RPMI7951 (cell line): ENCODE results near the gene SNAP29. TPM values are rescaled to one million over a fixed set of nuclear protein-coding genes. Genes with fewer than 3 reads are reported as not detected.
"Not testable (repeated sequence)": the region's sequence is repeated elsewhere in the genome, so short reads cannot be mapped to it uniquely, and the experiment has no call there.

Experiments
- DNase-seq: peaks from one replicate; pipeline ENCODE4 v3.0.0-alpha.2; 2012; ENCODE audit warnings: low read depth
- total RNA-seq: library from RNA; depleted of rRNA; stranded (reverse); fragments of >200 nt; shearing (Covaris generic); gene quantifications from 2 replicates; pipeline ENCODE4 v1.2.3, GENCODE V29; 2014

The SNAP29 gene
- total RNA-seq, 1 experiment from 2014 or later: 13.1 TPM

DNA sequence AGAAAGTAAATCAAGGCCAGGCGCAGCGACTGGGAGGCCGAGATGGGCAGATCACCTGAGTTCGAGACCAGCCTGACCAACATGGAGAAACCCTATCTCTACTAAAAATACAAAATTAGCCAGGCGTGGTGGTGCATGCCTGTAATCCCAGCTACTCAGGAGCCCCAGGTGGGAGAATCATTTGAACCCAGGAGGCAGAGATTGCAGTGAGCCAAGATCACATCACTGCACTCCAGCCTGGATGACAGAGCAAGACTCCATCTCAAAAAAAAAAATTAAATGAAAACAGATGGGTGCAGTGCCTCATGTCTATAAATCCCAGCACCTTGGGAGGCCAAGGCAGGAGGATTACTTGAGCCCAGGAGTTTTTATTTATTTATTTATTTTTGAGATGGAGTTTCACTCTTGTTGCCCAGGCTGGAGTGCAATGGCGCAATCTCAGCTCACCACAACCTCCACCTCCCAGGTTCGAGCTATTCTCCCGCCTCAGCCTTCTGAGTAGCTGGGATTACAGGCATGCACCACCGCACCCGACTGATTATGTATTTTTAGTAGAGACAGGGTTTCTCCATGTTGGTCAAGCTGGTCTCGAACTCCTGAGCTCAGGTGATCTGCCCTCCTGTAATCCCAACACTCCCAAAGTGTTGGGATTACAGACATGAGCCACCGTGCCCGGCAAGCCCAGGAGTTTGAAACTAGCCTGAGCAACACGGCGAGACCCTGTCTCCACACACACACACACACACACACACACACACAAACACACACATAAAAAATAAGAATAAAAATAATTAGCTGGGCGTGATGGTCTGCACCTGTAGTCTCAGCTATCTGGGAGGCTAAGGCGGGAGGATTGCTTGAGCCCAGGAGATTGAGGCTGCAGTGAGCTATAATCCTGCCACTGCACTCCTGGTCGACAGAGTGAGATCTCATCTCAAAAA lies 42.6 kb downstream of the SNAP29 start:
- DNase-seq: not testable (repeated sequence)

DNA sequence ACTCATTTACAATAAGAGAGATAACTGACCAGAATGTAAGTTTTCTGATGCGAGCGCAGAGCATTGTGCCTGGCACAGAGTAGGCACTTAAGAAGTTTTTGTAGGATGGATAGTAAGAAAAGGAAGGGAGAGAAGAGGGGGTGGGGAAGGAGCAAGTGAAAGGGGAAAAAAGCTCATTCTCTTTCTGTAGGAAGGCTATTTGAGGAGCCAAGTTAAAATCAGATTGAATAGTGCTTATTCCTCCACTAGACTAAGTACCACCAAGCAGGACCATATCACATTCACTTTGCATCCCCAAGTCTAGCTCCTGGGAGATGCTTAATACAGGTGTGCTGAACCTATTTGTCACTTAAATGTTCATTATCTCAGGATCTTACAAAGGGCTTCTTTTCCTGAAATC lies 44.3 kb downstream of the SNAP29 start:
- no peak for DNase-seq

DNA sequence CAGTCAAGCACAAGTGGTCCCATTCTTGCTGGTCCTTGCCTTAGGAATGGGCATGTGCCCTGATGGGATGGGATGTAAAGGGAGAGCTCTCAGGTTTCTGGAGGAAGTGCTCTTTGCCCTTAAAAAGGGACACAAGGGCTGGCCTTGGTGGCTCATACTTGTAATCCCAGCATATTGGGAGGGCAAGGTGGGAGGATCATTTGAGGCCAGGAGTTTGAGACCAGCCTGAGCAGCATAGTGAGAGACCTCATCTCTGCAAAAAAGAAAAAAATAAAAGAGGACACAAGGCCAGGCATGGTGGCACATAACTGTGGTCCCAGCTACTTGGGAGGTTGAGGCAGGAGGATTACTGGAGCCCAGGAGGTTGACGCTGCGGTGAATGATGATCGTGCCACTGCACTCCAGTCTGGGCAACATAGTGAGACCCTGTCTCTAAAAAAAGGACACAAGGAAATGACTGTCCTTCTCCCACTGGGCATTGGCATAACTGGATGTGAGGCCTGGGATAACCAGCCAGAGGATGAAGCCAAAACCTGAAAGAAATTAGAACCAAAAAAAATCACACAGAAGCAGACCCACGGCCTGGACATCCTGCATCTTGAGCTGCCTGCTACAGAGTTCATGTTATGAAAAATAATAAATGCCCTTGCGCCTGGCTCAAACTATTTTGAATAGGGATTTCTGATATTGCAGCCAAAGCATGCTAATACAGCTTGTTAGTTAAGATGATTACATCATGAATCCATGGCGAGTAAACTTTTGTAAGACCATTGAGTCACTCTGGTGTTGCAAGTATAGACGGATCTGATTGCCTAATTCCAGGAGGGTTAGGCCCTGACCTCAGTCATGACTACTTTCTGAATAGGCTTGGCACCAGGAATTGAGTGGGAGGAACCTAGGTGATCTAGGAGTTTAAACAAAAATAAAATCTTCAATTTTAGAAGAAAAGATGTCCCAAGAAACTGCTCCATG lies 45.5 kb downstream of the SNAP29 start:
- DNase-seq: peak; percentile 83

DNA sequence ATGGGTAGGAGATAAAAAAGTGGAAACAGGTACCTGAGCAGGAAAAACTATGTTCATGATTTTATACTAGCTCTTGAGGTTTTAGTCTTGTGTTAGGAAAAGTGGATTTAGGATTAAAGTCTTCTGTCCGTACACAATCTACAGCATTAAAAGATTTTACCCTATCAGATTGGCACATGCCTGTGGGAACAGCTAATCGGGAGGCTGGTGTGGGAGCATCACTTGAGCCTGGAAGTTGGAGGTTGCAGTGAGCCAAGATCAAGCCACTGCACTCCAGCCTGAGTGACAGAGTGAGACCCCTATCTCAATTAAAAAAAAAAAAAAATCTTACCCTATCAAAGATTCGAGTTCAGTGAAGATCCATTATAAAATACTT lies 46.2 kb downstream of the SNAP29 start:
- DNase-seq: peak; percentile 8

DNA sequence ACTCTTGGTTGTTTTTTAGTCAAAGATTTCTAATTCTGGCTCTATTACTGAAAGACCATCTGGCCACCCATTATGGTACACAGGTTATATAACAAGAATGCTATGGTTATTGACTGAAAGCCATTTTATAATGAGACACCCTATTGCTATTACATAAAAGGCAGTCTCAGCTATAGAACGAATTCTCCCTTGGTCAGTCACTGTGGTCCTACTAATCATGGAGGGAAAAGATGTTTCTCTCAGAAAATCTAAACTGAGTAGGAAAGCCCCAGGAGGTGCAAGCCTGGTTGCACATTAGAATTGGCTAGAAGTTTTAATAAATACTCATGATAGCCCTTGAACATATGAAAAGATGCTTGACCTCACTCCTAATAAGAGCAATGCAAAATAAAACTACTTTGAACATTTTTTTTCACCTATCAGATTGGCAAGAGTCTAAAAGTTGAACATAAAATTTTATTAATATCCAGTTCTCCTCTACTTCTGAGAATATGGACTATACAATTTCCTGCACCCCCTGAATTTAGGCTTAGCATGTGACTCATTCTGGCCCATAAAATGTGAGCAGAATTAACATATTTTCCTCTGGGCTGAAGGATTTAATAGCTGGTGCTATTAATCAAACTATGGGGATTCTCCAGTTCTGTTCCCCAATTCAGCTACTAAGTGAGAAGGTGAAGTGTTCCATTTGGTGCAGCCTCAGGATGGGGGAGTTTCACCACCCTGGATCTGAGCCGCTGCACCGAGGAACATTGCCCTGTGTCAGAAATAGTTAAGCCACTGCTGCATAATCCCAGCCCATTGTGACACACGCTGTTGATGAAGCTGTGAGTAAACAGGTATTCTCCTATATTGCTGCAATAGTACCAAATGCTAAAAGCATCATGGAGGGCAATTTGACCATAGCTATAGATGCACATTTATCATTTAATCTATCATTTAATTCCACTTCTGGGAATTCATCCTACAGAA lies 46.9 kb downstream of the SNAP29 start:
- DNase-seq: no peak

DNA sequence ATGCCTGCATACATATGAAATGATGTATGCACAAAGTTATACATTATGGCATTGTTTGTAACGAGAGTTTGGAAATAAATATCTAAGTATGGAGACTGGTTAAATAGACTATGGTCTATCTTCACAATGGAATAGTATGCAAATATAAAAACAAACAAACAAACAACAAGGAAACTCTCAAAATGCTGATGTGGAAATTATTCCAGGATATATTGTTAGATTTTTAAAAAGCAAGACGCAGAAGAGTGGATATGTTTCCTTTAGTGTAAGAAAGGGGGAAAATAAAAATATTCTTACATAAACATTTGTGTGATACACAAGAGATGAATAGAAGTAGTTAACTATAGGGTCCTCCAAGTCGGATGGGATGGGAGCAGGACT lies 47.6 kb downstream of the SNAP29 start:
- DNase-seq: no peak

DNA sequence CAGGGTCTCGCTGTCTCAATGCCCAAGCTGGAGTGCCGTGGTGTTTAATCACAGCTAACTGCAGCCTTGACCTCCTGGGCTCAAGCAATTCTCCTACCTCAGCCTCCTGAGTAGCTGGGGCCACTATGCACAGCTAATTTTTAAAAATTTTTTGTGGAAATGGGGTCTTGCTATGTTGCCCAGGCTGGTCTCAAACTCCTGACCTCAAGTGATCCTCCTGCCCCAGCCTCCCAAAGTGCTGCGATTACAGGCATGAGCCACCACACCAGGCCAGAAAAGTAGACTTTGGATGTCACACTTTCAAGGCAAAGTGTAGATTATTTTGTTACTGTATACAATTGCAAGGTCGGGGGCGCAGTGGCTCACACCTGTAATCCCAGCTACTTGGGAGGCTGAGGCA lies 49.9 kb downstream of the SNAP29 start:
- not testable (repeated sequence) for DNase-seq

DNA sequence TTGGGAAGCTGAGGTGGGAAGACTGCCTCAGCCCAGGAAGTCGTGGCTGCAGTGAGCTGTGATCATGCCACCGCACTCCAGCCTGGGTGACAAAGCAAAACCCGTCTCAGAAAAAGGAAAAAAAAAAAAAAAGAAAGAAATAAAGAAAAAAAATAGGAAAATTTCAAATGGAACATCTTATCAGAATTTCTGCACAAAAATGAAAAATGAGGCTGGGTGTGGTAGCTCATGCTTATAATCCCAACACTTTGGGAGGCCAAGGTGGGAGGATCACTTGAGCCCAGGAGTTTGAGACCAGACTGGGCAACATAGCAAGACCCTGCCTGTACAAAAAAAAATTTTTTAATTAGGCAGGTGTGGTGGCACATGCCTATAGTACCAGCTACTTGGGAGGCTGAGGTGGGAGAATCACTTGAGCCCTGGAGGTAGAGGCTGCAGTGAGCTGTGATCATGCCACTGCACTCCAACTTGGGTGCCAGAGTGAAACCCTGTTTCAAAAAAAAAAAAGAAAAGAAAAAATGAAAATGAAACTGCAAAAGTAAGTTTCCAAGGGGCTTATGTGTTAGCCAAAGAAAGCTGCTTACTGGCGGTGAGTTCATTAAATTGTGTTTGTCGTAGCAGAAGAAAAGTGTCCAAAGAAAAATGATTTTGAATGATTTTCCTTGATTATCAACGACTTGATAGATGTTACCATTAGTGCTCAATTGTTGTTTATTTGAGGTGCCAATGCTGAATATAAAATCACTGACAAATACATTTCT lies 50.9 kb downstream of the SNAP29 start:
- DNase-seq: no peak

DNA sequence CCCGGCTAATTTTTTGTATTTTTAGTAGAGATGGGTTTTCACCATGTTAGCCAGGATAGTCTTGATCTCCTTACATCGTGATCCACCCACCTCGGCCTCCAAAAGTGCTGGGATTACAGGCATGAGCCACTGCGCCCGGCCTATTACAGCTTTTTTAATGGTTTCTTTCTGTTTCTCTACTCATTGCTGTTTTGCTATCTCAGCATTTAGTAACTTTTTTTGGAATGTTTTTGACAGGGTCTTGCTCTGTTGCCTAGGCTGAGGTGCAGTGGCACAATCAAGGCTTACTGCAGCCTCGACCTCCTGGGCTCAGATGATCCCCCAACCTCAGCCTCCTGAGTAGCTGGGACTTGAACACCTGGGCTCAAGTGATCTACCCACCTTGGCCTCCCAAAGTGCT lies 53.7 kb downstream of the SNAP29 start:
- no peak for DNase-seq

DNA sequence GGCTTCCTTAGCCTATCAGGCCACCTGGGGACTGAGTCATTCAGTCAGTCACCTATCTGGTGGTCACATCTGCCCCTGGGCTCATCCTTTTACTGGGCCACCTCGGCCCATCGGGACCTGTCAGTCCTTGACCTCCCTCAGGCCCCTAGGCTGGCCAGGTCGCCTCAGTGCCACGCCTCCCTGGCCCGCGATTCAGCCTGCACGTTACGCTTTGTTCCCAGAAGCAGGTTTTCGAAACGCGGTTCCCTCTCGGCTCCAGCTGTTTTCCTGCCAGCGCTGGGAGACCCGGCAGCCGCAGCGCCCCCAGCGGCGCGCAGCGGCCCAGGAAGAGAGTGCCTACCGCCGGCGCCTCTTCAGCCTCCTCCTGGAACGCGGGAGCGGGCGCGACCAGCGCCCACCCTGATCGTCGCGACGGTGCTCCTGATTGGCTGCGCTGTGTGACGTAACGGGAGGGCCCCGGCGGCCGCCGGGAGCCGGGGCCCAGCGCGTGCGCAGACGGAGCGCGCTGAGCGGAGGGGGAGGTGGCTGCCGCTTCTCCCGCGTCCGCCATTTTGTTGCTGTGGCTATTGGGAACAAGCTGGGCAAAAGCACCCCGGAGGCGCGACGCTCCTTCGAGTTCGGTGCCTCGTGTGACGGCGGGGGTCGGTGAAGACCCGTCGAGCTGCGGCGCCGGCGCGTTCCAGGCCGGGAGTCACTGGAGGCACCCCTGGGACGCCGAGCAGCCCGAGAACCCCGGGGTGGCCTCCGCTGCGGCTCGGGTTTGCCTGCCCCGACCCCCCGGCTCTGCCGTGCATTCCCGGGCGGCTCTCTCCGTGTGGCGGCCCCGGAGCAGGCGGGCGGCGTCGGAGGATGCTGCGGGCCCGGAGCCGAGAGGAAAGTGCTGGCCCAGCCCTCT lies 58.4 kb downstream of the SNAP29 start, which contains the start of gene CRKL:
TSS of gene CRKL (plus strand) at position 492 of the 895 bp plus-strand sequence. CDS start 528 bp downstream, outside the sequence.
- DNase-seq: peak; percentile 94

DNA sequence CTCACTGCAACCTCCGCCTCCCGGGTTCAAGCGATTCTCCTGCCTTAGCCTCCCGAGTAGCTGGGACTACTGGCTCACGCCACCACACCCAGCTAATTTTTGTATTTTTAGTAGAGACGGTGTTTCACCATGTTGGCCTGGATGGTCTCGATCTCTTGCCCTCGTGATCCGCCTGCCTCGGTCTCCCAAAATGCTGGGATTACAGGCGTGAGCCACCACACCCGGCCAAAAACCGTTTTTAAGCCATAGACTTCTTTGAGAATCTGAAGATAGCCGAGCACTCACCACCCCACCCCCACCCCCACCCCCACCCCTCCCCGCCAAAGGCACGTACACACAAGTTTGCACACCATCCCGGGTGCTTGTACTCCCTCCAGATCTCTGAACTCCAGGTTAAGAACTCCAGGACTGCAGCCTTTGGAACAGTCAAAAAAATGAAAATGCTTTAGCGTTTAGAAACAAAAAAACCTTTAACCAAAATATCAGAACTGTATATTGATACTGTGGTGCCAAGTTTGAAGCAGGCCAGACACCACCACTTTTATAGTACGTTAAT lies 59.9 kb downstream of the SNAP29 start:
- peak; percentile 19 for DNase-seq

DNA sequence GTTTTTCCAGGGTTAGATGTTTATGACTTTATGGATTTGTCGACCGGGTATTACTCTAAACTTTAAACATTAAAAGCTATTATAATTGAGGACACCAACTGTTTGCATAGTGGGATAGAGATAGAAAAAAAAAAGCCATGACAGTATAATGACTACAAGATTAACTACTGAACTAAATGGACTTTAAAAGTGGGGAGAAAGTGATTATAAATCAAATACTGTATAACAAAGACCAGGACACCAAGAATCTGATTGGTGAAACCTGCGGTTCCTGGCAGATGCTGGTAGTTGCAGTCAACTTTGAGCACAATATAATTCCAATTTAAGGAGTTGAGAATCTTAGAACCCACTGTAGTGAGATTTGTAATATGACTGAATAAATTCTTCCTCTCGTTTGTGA lies 60.9 kb downstream of the SNAP29 start:
- no peak for DNase-seq

DNA sequence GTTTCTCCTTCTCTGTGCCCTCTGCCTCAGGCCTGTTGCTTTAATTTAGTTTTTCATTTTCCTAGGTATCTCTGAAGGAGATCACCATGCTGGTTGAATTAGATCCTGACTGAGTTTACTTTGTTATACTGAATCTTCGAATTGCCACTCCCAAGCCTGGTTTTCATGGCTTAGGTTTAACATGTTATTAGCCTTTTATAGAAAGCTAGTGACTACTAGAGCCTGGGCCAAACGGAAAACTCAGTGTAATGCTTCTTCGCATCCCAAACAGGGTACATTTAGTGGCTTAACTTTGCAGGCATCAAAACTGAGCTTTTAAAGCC lies 62.0 kb downstream of the SNAP29 start:
- DNase-seq: no peak

DNA sequence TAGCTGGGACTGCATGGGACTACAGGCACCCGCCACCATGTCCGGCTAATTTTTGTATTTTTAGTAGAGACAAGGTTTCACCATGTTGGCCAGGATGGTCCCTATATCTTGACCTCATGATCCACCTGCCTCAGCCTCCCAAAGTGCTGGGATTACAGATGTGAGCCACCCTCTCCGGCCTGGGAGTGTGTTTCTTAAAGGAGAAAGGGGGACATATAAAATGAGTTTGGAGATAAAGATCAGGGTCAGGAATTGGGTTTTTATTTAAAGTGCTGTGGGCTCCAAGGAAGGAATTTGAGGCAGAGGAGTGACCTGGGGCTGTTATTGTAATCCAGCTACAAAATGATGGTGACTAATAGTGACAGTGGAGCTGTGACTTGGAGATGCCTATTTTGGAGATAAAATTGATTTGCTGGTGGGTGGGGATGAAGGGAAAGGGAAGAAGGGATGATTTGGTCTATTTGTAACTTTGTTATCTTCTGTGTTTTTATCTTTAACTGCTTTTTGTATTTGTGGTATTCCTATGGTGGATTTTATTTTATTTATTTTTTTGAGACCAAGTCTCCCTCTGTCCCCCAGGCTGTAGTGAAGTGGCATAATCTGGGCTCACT lies 63.4 kb downstream of the SNAP29 start:
- DNase-seq: peak; percentile 64

DNA sequence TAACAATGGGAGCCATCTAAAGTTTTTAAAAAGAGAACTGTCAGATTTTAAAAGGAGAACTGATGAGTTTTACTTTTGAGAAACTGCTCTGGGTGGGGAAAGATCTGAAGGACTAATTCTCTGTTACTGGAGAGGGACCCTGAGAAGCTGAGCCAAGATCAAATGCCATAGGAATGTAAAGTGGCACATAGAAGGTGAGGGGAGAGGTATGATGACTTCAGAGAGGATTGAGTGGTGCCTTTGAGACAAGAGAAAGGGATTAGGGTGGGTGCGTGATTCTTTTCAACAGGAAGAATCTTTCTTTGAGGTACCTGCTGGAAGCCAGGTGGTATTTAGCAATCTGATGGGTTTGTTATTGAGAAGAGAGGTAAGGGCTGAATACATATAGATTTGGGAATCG lies 67.4 kb downstream of the SNAP29 start:
- DNase-seq: no peak

DNA sequence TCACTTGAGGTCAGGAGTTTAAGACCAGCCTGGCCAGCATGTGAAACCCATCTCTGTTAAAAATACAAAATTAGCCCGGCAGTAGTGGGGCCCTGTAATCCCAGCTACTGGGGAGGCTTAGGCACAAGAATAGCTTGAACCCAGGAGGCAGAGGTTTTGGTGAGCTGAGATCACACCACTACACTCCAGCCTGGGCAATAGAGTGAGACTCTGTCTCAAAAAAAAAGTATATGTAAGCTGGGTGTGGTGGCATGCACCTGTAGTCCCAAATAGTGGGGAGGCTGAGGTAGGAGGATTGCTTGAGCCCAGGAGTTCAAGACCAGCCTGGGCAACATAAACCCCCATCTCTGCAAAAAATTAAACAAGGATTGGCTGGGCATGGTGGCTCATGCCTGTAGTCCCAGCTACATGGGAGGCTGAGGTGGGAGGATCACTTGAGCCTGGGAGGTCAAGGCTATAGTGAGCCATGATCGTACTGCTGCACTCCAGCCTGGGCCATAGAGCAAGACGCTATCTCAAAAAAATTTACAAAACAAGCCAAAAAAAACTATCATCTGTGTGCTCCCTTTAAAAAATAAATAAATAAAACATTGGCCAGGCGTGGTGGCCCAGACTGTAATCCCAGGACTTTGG lies 69.2 kb downstream of the SNAP29 start:
- DNase-seq: no peak

DNA sequence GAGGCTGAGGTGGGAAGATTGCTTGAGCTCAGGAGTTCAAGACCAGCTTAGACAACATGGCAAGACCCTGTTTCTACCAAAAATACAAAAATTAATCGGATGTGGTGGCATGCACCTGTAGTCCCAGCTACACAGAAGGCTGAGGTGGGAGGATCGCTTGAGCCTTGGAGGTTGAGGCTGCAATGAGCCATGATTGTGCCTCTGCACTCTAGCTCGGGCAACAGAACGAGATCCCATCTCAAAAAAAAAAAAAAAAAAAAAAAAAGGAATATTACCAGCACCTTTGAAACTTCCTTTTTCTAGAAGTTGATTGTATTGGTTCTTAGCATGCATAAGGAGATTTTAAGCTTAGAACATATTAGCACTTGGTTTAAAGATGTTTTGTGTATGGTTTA lies 69.8 kb downstream of the SNAP29 start:
- DNase-seq: no peak

DNA sequence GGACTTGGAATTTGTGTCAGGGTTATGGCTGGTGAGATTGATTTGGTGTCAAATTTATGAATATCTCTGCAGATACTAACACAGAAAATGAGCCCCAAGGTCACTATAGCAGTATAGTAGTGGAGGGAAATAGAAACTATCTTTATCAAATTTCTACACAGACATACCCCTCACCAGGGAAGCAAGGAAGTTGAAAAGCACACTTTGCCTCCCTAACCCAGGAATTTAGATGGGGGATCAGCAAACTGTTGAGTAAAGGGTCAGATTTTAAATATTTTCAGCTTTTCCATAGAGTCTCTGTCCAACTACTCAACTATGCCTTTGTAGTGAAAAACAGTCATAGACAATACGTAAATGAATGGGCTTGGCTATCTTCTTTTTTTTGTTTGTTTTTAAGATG lies 71.2 kb downstream of the SNAP29 start:
- no peak for DNase-seq
